NB4 (cell line): ENCODE data around the gene AKR1E2.

ENCODE experiments used
- MYC ChIP-seq: IDR thresholded peaks from 2 replicates; pipeline ENCODE4 v1.6.1; 2011; ENCODE audit warnings: low read depth, low read length
- POLR2A ChIP-seq: IDR thresholded peaks from 2 replicates; pipeline ENCODE4 v1.6.1; 2011; ENCODE audit warnings: mild to moderate bottlenecking; ENCODE audit not compliant: insufficient read length; ENCODE audit errors: extremely low read depth
- TF ChIP-seq, protein P1 (sequence below): IDR thresholded peaks from one replicate; pipeline ENCODE4 v1.5.1; 2012; ENCODE audit warnings: low read depth, low read length
- TF ChIP-seq, protein P2 (sequence below): IDR thresholded peaks from 2 replicates; pipeline ENCODE4 v1.6.1; 2011; ENCODE audit warnings: low read depth, low read length

DNA sequence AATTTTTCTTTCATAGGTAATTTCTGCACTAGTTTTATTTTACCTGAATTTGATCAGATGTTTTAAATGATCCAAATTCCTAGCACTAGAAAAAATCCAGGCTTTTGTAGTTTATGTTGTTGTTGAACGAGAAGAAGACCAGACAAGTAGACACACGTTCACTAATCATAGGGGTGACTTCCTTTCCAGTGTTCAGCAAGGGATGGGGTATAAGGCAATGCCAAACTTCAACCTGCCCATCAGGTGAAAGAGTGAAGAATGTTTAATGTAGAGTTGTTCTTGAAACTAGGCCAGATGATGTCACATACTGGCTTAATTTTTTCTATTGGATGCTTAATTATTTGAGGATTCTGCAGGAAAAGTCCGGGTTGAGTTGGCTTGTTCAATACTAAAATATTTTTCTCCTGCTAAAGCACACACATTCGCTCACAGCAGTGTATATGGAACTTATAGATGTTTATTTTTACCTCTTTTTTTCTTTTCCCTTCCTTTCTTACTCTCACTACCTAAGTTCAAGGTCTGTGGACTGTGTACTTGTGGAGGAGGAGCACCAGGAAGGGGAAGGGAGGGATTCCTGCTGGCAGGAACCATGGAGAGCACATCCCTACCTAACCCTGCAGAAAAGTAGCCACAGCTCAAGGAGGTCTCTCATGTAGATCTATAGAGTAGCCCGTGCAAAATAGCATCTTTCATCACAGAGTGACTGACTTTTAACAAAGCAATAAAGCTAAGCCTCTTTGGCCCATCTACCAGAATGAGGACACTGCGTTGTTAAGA lies 23.1 kb upstream of the AKR1E2 start:
- TF ChIP-seq POLR2A = no peak
- TF ChIP-seq, protein P1, sequence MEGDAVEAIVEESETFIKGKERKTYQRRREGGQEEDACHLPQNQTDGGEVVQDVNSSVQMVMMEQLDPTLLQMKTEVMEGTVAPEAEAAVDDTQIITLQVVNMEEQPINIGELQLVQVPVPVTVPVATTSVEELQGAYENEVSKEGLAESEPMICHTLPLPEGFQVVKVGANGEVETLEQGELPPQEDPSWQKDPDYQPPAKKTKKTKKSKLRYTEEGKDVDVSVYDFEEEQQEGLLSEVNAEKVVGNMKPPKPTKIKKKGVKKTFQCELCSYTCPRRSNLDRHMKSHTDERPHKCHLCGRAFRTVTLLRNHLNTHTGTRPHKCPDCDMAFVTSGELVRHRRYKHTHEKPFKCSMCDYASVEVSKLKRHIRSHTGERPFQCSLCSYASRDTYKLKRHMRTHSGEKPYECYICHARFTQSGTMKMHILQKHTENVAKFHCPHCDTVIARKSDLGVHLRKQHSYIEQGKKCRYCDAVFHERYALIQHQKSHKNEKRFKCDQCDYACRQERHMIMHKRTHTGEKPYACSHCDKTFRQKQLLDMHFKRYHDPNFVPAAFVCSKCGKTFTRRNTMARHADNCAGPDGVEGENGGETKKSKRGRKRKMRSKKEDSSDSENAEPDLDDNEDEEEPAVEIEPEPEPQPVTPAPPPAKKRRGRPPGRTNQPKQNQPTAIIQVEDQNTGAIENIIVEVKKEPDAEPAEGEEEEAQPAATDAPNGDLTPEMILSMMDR = no peak
- TF ChIP-seq, protein P2, sequence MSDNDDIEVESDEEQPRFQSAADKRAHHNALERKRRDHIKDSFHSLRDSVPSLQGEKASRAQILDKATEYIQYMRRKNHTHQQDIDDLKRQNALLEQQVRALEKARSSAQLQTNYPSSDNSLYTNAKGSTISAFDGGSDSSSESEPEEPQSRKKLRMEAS = no peak
- no peak for TF ChIP-seq MYC
